ENCODE measurements around the gene GPRC5C. TPM values are rescaled to one million over a fixed set of nuclear protein-coding genes. Genes with fewer than 3 reads are reported as not detected.

GPRC5C gene
- total RNA-seq, 2 experiments from 2014 or later, result 1.2 to 2.0 TPM

- no peak for ATAC-seq
- no peak overlapping the region for H3K27ac Mint-ChIP-seq
- intact Hi-C loops (cut with micrococcal nuclease), result no loop called here
- DNase-seq, result no peak
- H3K4me3 Mint-ChIP-seq, result no peak overlapping the region
- ChIA-PET CTCF (no interaction called here), POLR2A (no interaction called here)
- H3K9me3 Mint-ChIP-seq, result no peaks in the 10 kb centered on the region
- peaks cover 25% of the 10 kb centered on the region for H3K27me3 Mint-ChIP-seq
- TF ChIP-seq CTCF (IDR thresholded peaks at IDR 0.05), result no peak
- H3K4me1 Mint-ChIP-seq (ENCODE audit: low read depth), result peaks cover 13% of the 10 kb centered on the region
- no peaks in the 10 kb centered on the region for H3K36me3 Mint-ChIP-seq (ENCODE audit: low read depth)
These were observed 4.7 kb upstream of the GPRC5C start for GRCh38 chr17:74427048-74427762.

- POLR2A ChIA-PET, result no interaction called here
- ATAC-seq (no peak), DNase-seq (no peak)
- Mint-ChIP-seq H3K27ac (no peak overlapping the region), H3K4me1 (ENCODE audit: low read depth) (peaks cover 13% of the 10 kb centered on the region), H3K27me3 (peaks cover 24% of the 10 kb centered on the region), H3K9me3 (no peaks in the 10 kb centered on the region), H3K36me3 (ENCODE audit: low read depth) (no peaks in the 10 kb centered on the region), H3K4me3 (no peak overlapping the region)
- TF ChIP-seq CTCF (IDR thresholded peaks at IDR 0.05), result no peak
- intact Hi-C loops (cut with micrococcal nuclease), result no loop called here
- CTCF ChIA-PET, result no interaction called here
These were observed 4.1 kb upstream of the GPRC5C start for GRCh38 chr17:74427763-74428153.

DNA sequence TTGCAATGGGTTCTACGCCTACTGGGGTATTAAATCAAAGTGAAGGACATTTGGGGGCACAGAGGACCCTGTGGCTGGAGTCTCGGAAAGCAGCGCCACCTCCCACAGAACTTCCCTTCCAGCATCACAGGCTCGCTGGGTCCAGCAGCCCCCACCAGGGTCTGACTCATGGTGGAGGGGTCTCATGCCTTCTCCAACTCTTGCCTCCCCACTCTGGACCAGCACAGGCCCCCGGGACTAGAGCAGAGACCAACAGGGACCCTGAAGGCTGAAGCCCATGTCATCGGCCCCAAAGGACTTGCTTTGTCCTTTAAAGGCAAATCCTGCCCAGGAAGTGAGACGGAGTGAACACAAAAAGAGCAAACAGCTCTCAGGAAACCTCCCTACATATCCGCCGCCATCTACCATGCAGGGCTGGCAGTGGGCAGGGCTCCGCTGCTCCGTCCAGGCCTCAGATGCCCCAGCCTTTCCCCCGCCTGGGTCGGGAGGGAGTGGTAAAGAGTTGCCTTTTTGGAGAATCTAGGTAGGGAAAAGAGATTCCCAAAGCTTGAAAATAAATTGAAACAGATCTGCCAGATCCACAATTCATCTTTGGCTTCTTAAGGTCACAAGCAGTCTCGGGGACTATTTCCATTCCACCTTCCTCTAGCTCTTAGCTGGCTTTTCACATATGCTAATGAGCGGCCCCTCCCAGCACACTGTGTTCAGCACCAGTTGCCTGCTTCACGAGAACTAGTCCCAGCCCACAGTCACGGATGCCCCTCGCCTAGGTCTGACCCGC is 2.1 kb upstream of the GPRC5C start:
- Mint-ChIP-seq H3K27ac (no peak overlapping the region), H3K4me3 (no peak overlapping the region), H3K4me1 (ENCODE audit: low read depth) (peaks cover 13% of the 10 kb centered on the region), H3K36me3 (ENCODE audit: low read depth) (no peaks in the 10 kb centered on the region), H3K9me3 (no peaks in the 10 kb centered on the region), H3K27me3 (peaks cover 35% of the 10 kb centered on the region)
- CTCF ChIA-PET, result interaction anchor here (1.3 to 1.5 kb wide), 2 partner anchors 51 to 61 kb away, joined by 3 to 4 read pairs; no protein-coding TSS in a partner anchor
- intact Hi-C loops (cut with micrococcal nuclease), result no loop called here
- no peak for ATAC-seq
- no peak for TF ChIP-seq CTCF (IDR thresholded peaks at IDR 0.05)
- peak; percentile 28 for DNase-seq
- POLR2A ChIA-PET, result no interaction called here

DNA sequence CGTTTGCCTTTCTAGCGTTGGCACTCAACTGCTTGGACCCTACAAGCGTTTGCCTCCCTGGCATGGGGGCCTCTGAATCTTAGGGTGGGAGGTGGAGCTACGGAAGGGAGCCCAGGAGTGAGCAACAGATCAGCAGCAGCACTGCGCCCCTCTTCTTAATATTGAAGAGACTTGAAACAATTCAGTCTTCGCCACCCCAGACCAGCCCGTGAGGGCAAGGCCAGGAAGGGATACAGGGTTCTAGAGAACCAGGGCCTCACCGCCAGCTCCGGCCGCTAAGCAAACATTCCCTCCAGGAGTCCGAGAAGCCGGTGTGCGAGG is 1.5 kb upstream of the GPRC5C start:
- Mint-ChIP-seq H3K4me3 (peak overlapping the region; percentile 21), H3K27me3 (peaks cover 36% of the 10 kb centered on the region), H3K36me3 (ENCODE audit: low read depth) (no peaks in the 10 kb centered on the region), H3K4me1 (ENCODE audit: low read depth) (peaks cover 13% of the 10 kb centered on the region), H3K27ac (no peak overlapping the region), H3K9me3 (no peaks in the 10 kb centered on the region)
- TF ChIP-seq CTCF (IDR thresholded peaks at IDR 0.05), result no peak
- DNase-seq, result no peak
- ChIA-PET POLR2A (no interaction called here), CTCF (interaction anchor here (1.3 to 1.5 kb wide), 2 partner anchors 51 to 62 kb away, joined by 3 to 4 read pairs; no protein-coding TSS in a partner anchor)
- ATAC-seq, result peak; percentile 3
- intact Hi-C loops (cut with micrococcal nuclease), result no loop called here
